Measurements from ENCODE around the gene DDOST.

DDOST gene

GRCh38 chr1:20604678-20605077, 56.5 kb downstream of the DDOST start:
- H3K27ac ChIP-seq, result no peak overlapping the region
- H3K9me3 ChIP-seq (ENCODE audit: severe bottlenecking), result no peaks in the 10 kb centered on the region
- no peak for TF ChIP-seq CTCF (IDR thresholded peaks at IDR 0.05; ENCODE audit: low read depth, low read length)
- no peak for DNase-seq
- H3K27me3 ChIP-seq (ENCODE audit: insufficient read depth, low read depth, severe bottlenecking), result no peaks in the 10 kb centered on the region
- H3K4me3 ChIP-seq (ENCODE audit: low read depth, low read length), result no peak overlapping the region
- H3K36me3 ChIP-seq, result no peaks in the 10 kb centered on the region

- TF ChIP-seq CTCF (IDR thresholded peaks at IDR 0.05; ENCODE audit: low read depth, low read length), result no peak
- no peak for DNase-seq
- Histone ChIP-seq H3K27ac (no peak overlapping the region), H3K36me3 (no peaks in the 10 kb centered on the region), H3K4me3 (ENCODE audit: low read depth, low read length) (no peak overlapping the region), H3K27me3 (ENCODE audit: insufficient read depth, low read depth, severe bottlenecking) (no peaks in the 10 kb centered on the region), H3K9me3 (ENCODE audit: severe bottlenecking) (no peaks in the 10 kb centered on the region)
Observed at GRCh38 chr1:20603504-20604464, 57.4 kb downstream of the DDOST start.

DNA sequence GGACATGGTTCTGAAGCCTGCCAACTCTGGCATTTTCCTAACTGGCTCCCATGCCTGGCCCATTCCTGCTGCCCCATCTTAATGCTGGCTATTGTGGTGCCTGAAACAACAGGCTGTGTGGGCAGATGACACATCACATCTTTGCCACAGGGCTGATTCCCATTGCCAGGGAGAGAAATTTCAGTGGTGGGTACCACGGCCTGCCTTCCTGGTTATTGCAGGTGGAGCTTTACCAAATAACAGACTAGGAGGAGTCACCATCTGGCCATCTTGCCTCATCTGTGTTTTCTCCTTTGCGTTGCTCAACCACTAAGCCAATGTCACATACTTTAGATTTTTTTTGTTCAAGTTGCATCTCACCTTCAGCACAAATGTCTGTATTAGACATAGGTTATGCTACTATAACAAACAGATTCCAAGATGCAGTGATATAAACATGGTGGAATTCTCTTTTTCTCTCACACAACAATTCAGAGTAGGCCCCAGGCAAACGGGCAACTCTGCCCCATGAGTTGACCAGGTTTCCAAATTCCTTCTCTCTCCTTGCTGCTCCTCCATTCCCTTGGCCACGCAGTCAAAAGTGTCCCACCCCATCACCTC, 58.2 kb downstream of the DDOST start:
- no peak for DNase-seq
- Histone ChIP-seq H3K4me3 (ENCODE audit: low read depth, low read length) (no peak overlapping the region), H3K36me3 (no peaks in the 10 kb centered on the region), H3K9me3 (ENCODE audit: severe bottlenecking) (no peaks in the 10 kb centered on the region), H3K27ac (no peak overlapping the region), H3K27me3 (ENCODE audit: insufficient read depth, low read depth, severe bottlenecking) (no peaks in the 10 kb centered on the region)
- TF ChIP-seq CTCF (IDR thresholded peaks at IDR 0.05; ENCODE audit: low read depth, low read length), result no peak

Measured in WERI-Rb-1 (cell line).